Activated T-cell treated with anti-CD3 and anti-CD28 coated beads, Interleukin-2, amount 50 U/mL, for 24 hours (primary cell): Measurements from ENCODE around the gene C2orf78.

Experiments
- DNase-seq: peaks from one replicate; pipeline ENCODE4 v3.0.0-alpha.2; 2020
- H3K27ac Mint-ChIP-seq: 2 replicates; pipeline ENCODE4 v1.8.0; 2020; ENCODE audit warnings: mild to moderate bottlenecking, mixed read lengths
- H3K27me3 Mint-ChIP-seq: 2 replicates; pipeline ENCODE4 v1.8.0; 2020; ENCODE audit warnings: mixed read lengths
- H3K36me3 Mint-ChIP-seq: 2 replicates; pipeline ENCODE4 v1.8.0; 2020; ENCODE audit warnings: low read depth, mixed read lengths
- H3K4me1 Mint-ChIP-seq: 2 replicates; pipeline ENCODE4 v1.8.0; 2020; ENCODE audit warnings: low read depth, mixed read lengths
- H3K4me3 Mint-ChIP-seq: 2 replicates; pipeline ENCODE4 v1.8.0; 2020; ENCODE audit warnings: mild to moderate bottlenecking, moderate library complexity, mixed read lengths
- H3K9me3 Mint-ChIP-seq: 2 replicates; pipeline ENCODE4 v1.8.0; 2020; ENCODE audit warnings: mixed read lengths

Gene C2orf78

GRCh38 chr2:73822991-73823390 is 39.0 kb downstream of the C2orf78 start:
- no peaks in the 10 kb centered on the region for H3K27me3 Mint-ChIP-seq
- H3K4me3 Mint-ChIP-seq, result no peak overlapping the region
- peaks cover 42% of the 10 kb centered on the region for H3K4me1 Mint-ChIP-seq
- H3K36me3 Mint-ChIP-seq, result no peaks in the 10 kb centered on the region
- H3K27ac Mint-ChIP-seq, result no peak overlapping the region
- H3K9me3 Mint-ChIP-seq, result no peaks in the 10 kb centered on the region
- no peak for DNase-seq

GRCh38 chr2:73823416-73823815 is 39.4 kb downstream of the C2orf78 start:
- H3K27ac Mint-ChIP-seq, result no peak overlapping the region
- no peaks in the 10 kb centered on the region for H3K9me3 Mint-ChIP-seq
- H3K4me3 Mint-ChIP-seq, result no peak overlapping the region
- no peaks in the 10 kb centered on the region for H3K36me3 Mint-ChIP-seq
- no peak for DNase-seq
- peaks cover 45% of the 10 kb centered on the region for H3K4me1 Mint-ChIP-seq
- H3K27me3 Mint-ChIP-seq, result no peaks in the 10 kb centered on the region

- H3K4me3 Mint-ChIP-seq, result no peak overlapping the region
- H3K9me3 Mint-ChIP-seq, result no peaks in the 10 kb centered on the region
These were observed 40.0 kb downstream of the C2orf78 start for GRCh38 chr2:73823916-73824523.

GRCh38 chr2:73825408-73825807 is 41.4 kb downstream of the C2orf78 start:
- H3K27me3 Mint-ChIP-seq, result no peaks in the 10 kb centered on the region
- H3K4me3 Mint-ChIP-seq, result no peak overlapping the region
- H3K9me3 Mint-ChIP-seq, result no peaks in the 10 kb centered on the region
- DNase-seq, result no peak
- H3K4me1 Mint-ChIP-seq, result peaks cover 60% of the 10 kb centered on the region
- H3K27ac Mint-ChIP-seq, result peak overlapping the region; percentile 4
- H3K36me3 Mint-ChIP-seq, result peaks cover 12% of the 10 kb centered on the region

More at GRCh38 chr2:73823916-73824523, 40.0 kb downstream of the C2orf78 start:
- H3K36me3 Mint-ChIP-seq, result peaks cover 5% of the 10 kb centered on the region
- no peak overlapping the region for H3K27ac Mint-ChIP-seq
- DNase-seq, result no peak
- H3K4me1 Mint-ChIP-seq, result peaks cover 48% of the 10 kb centered on the region
- no peaks in the 10 kb centered on the region for H3K27me3 Mint-ChIP-seq

GRCh38 chr2:73827018-73827417 is 43.0 kb downstream of the C2orf78 start:
- no peaks in the 10 kb centered on the region for H3K27me3 Mint-ChIP-seq
- H3K27ac Mint-ChIP-seq, result no peak overlapping the region
- peak overlapping the region; percentile 96 for H3K4me3 Mint-ChIP-seq
- no peak for DNase-seq
- no peaks in the 10 kb centered on the region for H3K9me3 Mint-ChIP-seq
- H3K36me3 Mint-ChIP-seq, result peaks cover 19% of the 10 kb centered on the region
- H3K4me1 Mint-ChIP-seq, result peaks cover 60% of the 10 kb centered on the region

GRCh38 chr2:73827660-73828388 is 43.8 kb downstream of the C2orf78 start:
- H3K27ac Mint-ChIP-seq, result peak overlapping the region; percentile 98
- H3K9me3 Mint-ChIP-seq, result no peaks in the 10 kb centered on the region
- H3K4me1 Mint-ChIP-seq, result peaks cover 60% of the 10 kb centered on the region
- peaks cover 27% of the 10 kb centered on the region for H3K36me3 Mint-ChIP-seq
- H3K27me3 Mint-ChIP-seq, result no peaks in the 10 kb centered on the region
- DNase-seq, result no peak
- H3K4me3 Mint-ChIP-seq, result peak overlapping the region; percentile 96

GRCh38 chr2:73828389-73828817 is 44.4 kb downstream of the C2orf78 start:
- Mint-ChIP-seq H3K27me3 (no peaks in the 10 kb centered on the region), H3K4me3 (peak overlapping the region; percentile 96), H3K27ac (peak overlapping the region; percentile 98), H3K36me3 (peaks cover 32% of the 10 kb centered on the region), H3K9me3 (no peaks in the 10 kb centered on the region), H3K4me1 (peaks cover 60% of the 10 kb centered on the region)
- no peak for DNase-seq

- peak; percentile 91 for DNase-seq
- Mint-ChIP-seq H3K4me3 (peak within 1 kb of the TSS; percentile 96), H3K4me1 (peaks cover 63% of the 10 kb centered on the region), H3K27ac (peak within 1 kb of the TSS; percentile 98), H3K9me3 (no peaks in the 10 kb centered on the region), H3K36me3 (peaks cover 38% of the 10 kb centered on the region), H3K27me3 (no peaks in the 10 kb centered on the region)
These were observed 45.0 kb downstream of the C2orf78 start, which contains the start of gene STAMBP for GRCh38 chr2:73828818-73829570. Gene STAMBP, plus strand, starts transcription at chr2:73828961. Its CDS starts 1,896 bp downstream, at chr2:73830857.

GRCh38 chr2:73830871-73831401 is 47.0 kb downstream of the C2orf78 start:
- H3K36me3 Mint-ChIP-seq, result peaks cover 54% of the 10 kb centered on the region
- peak; percentile 60 for DNase-seq
- H3K4me3 Mint-ChIP-seq, result peak overlapping the region; percentile 96
- H3K27me3 Mint-ChIP-seq, result no peaks in the 10 kb centered on the region
- peaks cover 66% of the 10 kb centered on the region for H3K4me1 Mint-ChIP-seq
- no peaks in the 10 kb centered on the region for H3K9me3 Mint-ChIP-seq
- H3K27ac Mint-ChIP-seq, result peak overlapping the region; percentile 98

- no peak for DNase-seq
- Mint-ChIP-seq H3K27ac (peak overlapping the region; percentile 53), H3K36me3 (peaks cover 64% of the 10 kb centered on the region)
These were observed 48.9 kb downstream of the C2orf78 start for GRCh38 chr2:73832930-73833329.

GRCh38 chr2:73836141-73836943 is 52.4 kb downstream of the C2orf78 start:
- Mint-ChIP-seq H3K4me1 (peaks cover 41% of the 10 kb centered on the region), H3K4me3 (no peak overlapping the region), H3K27ac (no peak overlapping the region), H3K27me3 (no peaks in the 10 kb centered on the region), H3K9me3 (no peaks in the 10 kb centered on the region), H3K36me3 (peaks cover 62% of the 10 kb centered on the region)
- no peak for DNase-seq

More at GRCh38 chr2:73832930-73833329, 48.9 kb downstream of the C2orf78 start:
- H3K9me3 Mint-ChIP-seq, result no peaks in the 10 kb centered on the region
- no peaks in the 10 kb centered on the region for H3K27me3 Mint-ChIP-seq
- no peak overlapping the region for H3K4me3 Mint-ChIP-seq
- peaks cover 60% of the 10 kb centered on the region for H3K4me1 Mint-ChIP-seq

- Mint-ChIP-seq H3K36me3 (peaks cover 59% of the 10 kb centered on the region), H3K27me3 (no peaks in the 10 kb centered on the region), H3K4me1 (peaks cover 35% of the 10 kb centered on the region), H3K9me3 (no peaks in the 10 kb centered on the region), H3K4me3 (no peak overlapping the region), H3K27ac (no peak overlapping the region)
- no peak for DNase-seq
These were observed 54.0 kb downstream of the C2orf78 start for GRCh38 chr2:73837847-73838585.

GRCh38 chr2:73838889-73839534 is 55.0 kb downstream of the C2orf78 start:
- H3K36me3 Mint-ChIP-seq, result peaks cover 56% of the 10 kb centered on the region
- peaks cover 29% of the 10 kb centered on the region for H3K4me1 Mint-ChIP-seq

More at GRCh38 chr2:73838889-73839534, 55.0 kb downstream of the C2orf78 start:
- no peak overlapping the region for H3K4me3 Mint-ChIP-seq
- no peaks in the 10 kb centered on the region for H3K9me3 Mint-ChIP-seq
- no peak for DNase-seq
- H3K27ac Mint-ChIP-seq, result no peak overlapping the region
- H3K27me3 Mint-ChIP-seq, result no peaks in the 10 kb centered on the region
